Measurements from ENCODE around the gene SND1.
"Not testable (repeated sequence)": the region's sequence is repeated elsewhere in the genome, so short reads cannot be mapped to it uniquely, and the experiment has no call there.

The SND1 gene

DNA sequence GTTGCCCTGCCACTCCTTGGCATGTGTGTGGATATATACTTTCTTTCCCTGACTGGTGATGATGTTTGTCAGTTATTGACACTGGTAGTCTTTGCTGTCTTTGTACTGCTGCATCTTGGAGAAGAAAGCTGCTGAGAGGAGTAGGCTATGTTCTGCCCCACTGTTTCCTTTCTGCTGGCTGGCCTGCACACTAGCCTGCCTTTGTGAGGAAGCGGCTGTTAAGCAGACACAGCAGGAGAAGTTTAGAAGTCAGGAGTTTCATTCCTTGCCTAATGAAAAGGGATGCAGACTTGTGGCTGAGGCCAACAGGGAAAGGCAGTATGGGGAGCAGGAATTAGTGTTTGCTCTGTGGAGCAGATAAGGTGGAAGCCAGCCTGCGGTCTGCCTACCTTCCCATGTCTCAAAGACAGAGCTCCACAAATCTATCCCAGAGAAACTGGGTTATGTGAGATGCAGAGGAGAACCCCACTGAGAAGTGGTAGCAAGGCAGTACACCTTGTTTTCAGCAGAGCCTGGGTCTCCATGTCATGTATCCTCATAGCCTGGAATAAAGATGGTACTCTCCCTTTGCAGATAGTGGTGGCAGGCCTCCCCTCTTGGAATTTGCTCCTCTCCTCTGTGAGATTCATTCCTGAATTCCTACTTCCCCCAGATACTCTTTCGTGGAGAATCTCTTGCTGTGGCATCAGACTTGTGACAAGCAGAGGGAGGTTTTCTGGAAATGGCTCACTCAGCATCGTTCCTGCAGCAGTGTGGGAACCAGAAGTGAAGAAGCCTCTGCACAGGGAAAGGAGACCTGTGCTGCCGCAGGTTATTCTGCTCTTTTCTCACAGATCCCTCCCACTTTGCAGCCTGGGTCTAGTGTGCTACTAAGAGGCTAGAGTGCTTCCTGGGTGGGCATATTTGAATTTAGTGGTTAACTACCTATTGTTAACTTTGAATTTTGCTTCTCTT lies 249.0 kb downstream of the SND1 start:
- Histone ChIP-seq H3K27ac (no peak overlapping the region), H3K4me3 (no peak overlapping the region)
- TF ChIP-seq, protein P1, sequence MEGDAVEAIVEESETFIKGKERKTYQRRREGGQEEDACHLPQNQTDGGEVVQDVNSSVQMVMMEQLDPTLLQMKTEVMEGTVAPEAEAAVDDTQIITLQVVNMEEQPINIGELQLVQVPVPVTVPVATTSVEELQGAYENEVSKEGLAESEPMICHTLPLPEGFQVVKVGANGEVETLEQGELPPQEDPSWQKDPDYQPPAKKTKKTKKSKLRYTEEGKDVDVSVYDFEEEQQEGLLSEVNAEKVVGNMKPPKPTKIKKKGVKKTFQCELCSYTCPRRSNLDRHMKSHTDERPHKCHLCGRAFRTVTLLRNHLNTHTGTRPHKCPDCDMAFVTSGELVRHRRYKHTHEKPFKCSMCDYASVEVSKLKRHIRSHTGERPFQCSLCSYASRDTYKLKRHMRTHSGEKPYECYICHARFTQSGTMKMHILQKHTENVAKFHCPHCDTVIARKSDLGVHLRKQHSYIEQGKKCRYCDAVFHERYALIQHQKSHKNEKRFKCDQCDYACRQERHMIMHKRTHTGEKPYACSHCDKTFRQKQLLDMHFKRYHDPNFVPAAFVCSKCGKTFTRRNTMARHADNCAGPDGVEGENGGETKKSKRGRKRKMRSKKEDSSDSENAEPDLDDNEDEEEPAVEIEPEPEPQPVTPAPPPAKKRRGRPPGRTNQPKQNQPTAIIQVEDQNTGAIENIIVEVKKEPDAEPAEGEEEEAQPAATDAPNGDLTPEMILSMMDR (IDR thresholded peaks at IDR 0.05), result no peak
- DNase-seq (ENCODE audit: low spot score), result no peak

DNA sequence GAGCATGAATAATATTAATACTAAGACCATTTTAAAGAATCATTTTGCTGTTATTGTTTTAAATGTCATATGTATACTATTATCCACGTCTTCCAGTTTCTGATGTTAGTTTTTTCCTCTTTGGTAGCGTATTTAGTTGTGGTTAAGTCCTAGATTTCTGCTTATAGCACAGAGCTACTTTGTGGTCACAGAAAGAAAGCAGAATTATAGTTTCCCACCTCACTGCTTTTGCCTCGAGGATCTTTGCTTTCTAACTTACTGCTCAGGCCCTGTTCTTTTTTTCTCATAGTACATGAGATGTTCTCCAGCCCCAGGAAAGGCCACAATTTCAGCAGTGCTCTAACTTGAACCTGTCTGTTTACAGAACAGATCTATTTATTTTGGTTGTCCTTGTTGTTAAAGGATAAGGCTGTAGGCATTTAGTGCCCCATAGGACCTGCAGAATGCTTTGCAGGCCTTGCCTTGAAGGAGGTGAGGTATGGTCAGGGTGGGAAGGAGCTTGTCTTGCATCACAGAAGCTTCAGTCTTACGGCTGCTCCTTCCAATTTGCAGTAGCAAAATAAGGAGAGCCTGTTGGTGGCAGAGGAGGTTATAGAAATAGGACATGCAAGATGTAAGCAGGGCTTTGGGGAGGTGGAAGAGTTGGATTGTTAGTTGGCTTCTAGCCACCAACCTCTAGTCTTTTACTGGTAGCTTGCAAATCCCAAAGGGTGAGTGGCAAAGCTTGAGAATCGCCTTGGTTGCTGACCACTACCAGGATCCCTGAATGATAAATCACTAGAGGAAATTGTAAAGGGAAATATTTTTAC lies 250.1 kb downstream of the SND1 start:
- Histone ChIP-seq H3K4me3 (no peak overlapping the region), H3K27ac (no peak overlapping the region)
- no peak for DNase-seq (ENCODE audit: low spot score)
- TF ChIP-seq, protein P1 (IDR thresholded peaks at IDR 0.05), result no peak

DNA sequence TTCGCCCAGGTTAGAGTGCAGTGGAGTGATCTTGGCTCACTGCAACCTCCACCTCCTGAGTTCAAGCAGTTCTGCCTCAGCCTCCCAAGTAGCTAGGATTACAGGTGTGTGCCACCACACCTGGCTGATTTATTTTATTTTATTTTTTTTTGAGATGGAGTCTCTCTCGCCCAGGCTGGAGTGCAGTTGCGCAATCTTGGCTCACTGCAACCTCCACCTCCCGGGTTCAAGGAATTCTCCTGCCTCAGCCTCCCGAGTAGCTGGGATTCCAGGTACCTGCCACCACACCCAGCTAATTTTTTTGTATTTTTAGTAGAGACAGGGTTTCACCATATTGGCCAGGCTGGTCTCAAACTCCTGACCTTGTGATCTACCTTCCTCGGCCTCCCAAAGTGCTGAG lies 250.8 kb downstream of the SND1 start:
- DNase-seq (ENCODE audit: low spot score), result not testable (repeated sequence)

DNA sequence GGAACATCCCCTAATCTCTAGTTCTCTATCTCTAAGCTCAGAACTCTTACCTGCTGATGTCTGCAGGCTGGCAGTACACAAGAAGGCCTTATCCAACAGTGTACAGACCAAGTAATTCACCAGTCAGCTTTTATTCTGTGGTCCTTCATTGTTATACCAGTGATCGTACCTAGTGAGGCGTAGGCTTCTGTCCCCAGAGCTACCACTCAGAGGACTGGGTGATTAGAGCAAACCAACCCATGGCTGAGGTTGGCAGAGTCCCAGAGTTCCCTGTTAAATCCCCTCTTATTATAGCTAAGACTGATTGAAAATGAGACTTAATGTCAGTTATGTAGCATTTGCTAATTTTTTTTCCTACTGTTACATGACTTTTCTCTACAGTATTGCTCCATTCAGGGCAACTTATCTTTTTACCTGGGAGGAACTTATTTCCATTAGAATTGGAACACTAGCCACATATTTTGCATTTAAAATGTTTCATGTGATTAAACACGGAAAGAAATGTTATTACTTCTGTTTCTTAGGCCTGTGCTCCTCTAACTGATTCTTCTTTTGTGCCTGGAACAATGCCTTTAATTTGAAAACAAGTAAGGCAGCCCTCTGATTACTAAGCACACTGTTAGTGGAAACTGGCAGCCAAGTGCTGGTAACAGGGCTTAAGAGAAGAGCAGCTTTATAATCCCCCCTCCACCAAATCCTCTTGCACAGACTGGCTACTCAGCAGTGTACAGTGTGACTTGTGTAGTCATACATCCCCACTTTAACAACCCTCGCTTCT lies 252.1 kb downstream of the SND1 start:
- TF ChIP-seq, protein P1 (IDR thresholded peaks at IDR 0.05), result no peak
- H3K4me3 ChIP-seq, result no peak overlapping the region
- no peak for DNase-seq (ENCODE audit: low spot score)
- no peak overlapping the region for H3K27ac ChIP-seq

More for the DNA sequence above, 250.8 kb downstream of the SND1 start:
- not testable (repeated sequence) for H3K27ac ChIP-seq, H3K4me3 ChIP-seq

DNA sequence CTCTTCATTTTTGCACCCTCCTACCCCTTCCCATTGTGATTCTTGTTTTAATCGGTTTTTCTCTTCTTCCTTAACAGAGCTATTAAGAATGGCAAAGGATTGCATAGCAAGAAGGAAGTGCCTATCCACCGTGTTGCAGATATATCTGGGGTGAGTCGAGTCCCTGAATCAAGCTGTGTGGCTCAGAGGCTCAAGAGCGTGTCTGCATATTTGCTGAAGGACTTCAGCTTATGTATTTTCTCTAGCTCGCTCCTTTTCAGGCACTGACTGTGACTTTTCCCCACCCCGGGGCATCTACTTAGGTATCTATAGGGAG lies 252.6 kb downstream of the SND1 start:
- DNase-seq (ENCODE audit: low spot score), result no peak
- H3K27ac ChIP-seq, result no peak overlapping the region
- TF ChIP-seq, protein P1 (IDR thresholded peaks at IDR 0.05), result no peak
- H3K4me3 ChIP-seq, result no peak overlapping the region

DNA sequence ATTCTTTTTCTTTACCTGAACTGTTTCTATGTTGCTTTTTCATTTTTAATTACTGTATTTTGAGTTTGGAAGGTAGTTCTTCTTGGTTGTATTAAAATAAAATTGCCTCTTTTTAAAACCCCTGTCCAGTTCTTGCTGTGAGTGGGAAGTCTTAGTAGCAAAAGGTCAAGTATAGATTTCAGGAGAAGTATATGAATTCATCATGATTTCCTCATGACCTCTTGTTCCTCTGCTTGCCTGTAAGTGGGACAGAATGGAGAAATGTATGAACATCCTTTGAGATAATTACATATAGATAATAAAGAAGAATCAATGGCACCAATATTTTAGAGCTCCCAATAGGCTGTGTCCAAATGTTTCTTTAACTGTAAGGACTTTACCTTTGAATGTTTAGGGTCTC lies 253.0 kb downstream of the SND1 start:
- TF ChIP-seq, protein P1 (IDR thresholded peaks at IDR 0.05), result no peak
- no peak for DNase-seq (ENCODE audit: low spot score)
- no peak overlapping the region for H3K27ac ChIP-seq
- H3K4me3 ChIP-seq, result no peak overlapping the region
